Ishikawa (cell line): ENCODE results near the gene APOL2.

ENCODE experiments used
- CREB1 ChIP-seq: IDR thresholded peaks from 2 replicates; pipeline ENCODE4 v1.6.1; 2012; ENCODE audit warnings: low read depth
- EGR1 ChIP-seq: IDR thresholded peaks from 2 replicates; pipeline ENCODE4 v1.6.1; 2012
- EP300 ChIP-seq: IDR thresholded peaks from 2 replicates; pipeline ENCODE4 v1.6.1; 2012; ENCODE audit warnings: borderline replicate concordance
- MAX ChIP-seq: IDR thresholded peaks from 2 replicates; pipeline ENCODE4 v1.6.1; 2012
- REST ChIP-seq: IDR thresholded peaks from 2 replicates; pipeline ENCODE4 v1.6.1; 2012; ENCODE audit warnings: low read depth, mild to moderate bottlenecking
- TAF1 ChIP-seq: IDR thresholded peaks from 2 replicates; pipeline ENCODE4 v1.6.1; 2012; ENCODE audit warnings: low read depth, mild to moderate bottlenecking
- ZBTB7A ChIP-seq: IDR thresholded peaks from 2 replicates; pipeline ENCODE4 v1.6.1; 2012; ENCODE audit warnings: low read depth

DNA sequence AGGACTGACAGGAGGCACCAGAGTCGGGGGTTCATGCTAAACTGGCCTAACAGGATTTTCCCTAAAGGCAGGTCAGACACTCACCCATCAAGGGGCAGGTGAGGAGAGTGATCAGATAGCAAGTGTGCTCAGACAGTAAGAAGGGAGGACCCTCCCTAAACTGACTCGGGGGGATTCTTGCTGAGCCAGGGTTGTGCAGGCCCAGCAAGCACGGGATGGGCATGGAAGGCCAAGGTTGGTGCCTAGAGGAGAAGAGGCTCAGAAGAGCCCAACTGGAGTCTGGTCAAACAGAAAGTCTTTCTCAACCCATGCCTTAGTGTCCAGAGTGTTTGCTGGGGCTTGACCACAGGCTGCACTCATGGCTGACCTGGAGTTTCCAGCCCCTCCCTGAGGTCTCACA, 7.4 kb upstream of the APOL2 start:
- TF ChIP-seq MAX (no peak), REST (no peak), EP300 (no peak), EGR1 (no peak), CREB1 (no peak), TAF1 (no peak), ZBTB7A (no peak)
